Skeletal muscle tissue (tissue), 4 donors: Measurements from ENCODE around the gene LETM1. TPM values are rescaled to one million over a fixed set of nuclear protein-coding genes. Genes with fewer than 3 reads are reported as not detected.

Experiments used
- H3K27ac ChIP-seq: one replicate; pipeline ENCODE4 v1.7.0; 2013; ENCODE audit warnings: mild to moderate bottlenecking, low read depth, low read length, inconsistent platforms
- H3K27me3 ChIP-seq, 3 donors: one replicate each; pipeline ENCODE4 v1.7.0; 2013; ENCODE audit warnings: low read length in 3 of 3; ENCODE audit not compliant: control insufficient read depth in 3 of 3, insufficient read depth in 3 of 3
- H3K36me3 ChIP-seq, 3 donors: one replicate each; pipeline ENCODE4 v1.7.0; 2013; ENCODE audit warnings: low read length in 3 of 3; ENCODE audit not compliant: control insufficient read depth in 3 of 3, insufficient read depth in 3 of 3
- H3K4me1 ChIP-seq, 3 donors: one replicate each; pipeline ENCODE4 v1.7.0; 2013; ENCODE audit warnings: low read length in 3 of 3, mild to moderate bottlenecking in 3 of 3; ENCODE audit not compliant: control insufficient read depth in 3 of 3, insufficient read depth in 3 of 3
- H3K4me3 ChIP-seq, 3 donors: one replicate each; pipeline ENCODE4 v1.7.0; 2013; ENCODE audit warnings: low read length in 3 of 3
- H3K9ac ChIP-seq, 3 donors: one replicate each; pipeline ENCODE4 v1.7.0; 2013; ENCODE audit warnings: low read length in 3 of 3, mild to moderate bottlenecking in 3 of 3, moderate library complexity in 2 of 3, low read depth in 1 of 3
- H3K9me3 ChIP-seq, 3 donors: one replicate each; pipeline ENCODE4 v1.7.0; 2013; ENCODE audit warnings: low read length in 3 of 3; ENCODE audit not compliant: control insufficient read depth in 3 of 3
- total RNA-seq: library from RNA; depleted of rRNA; stranded (reverse); fragments of >200 nt; gene quantifications from one replicate; pipeline ENCODE4 v1.2.3, GENCODE V29; 2014
- donor health status: Osteomylitis.

Gene LETM1
- total RNA-seq, 1 donor from 2014 or later: 32.4 TPM

GRCh38 chr4:1798580-1799386, 57.2 kb downstream of the LETM1 start:
- no peak overlapping the region for H3K4me3 ChIP-seq
- peaks cover 34 to 59% (median 58%) of the 10 kb centered on the region in 3 donors for H3K27me3 ChIP-seq
- H3K9ac ChIP-seq: no peak overlapping the region
- no peaks in the 10 kb centered on the region for H3K9me3 ChIP-seq
- peaks cover 7 to 11% (median 9%) of the 10 kb centered on the region in 3 donors for H3K4me1 ChIP-seq
- H3K36me3 ChIP-seq: no peaks in the 10 kb centered on the region
- no peak overlapping the region for H3K27ac ChIP-seq

GRCh38 chr4:1797861-1798579, 57.9 kb downstream of the LETM1 start:
- Histone ChIP-seq H3K27me3 (peaks cover 34 to 59% (median 56%) of the 10 kb centered on the region in 3 donors), H3K4me1 (peaks cover 7 to 11% (median 9%) of the 10 kb centered on the region in 3 donors), H3K9me3 (no peaks in the 10 kb centered on the region), H3K4me3 (no peak overlapping the region), H3K9ac (no peak overlapping the region), H3K27ac (no peak overlapping the region), H3K36me3 (no peaks in the 10 kb centered on the region)

GRCh38 chr4:1797298-1797860, 58.6 kb downstream of the LETM1 start:
- Histone ChIP-seq H3K4me3 (no peak overlapping the region), H3K9ac (no peak overlapping the region), H3K27ac (no peak overlapping the region), H3K9me3 (no peaks in the 10 kb centered on the region), H3K27me3 (peaks cover 34 to 63% (median 53%) of the 10 kb centered on the region in 3 donors), H3K36me3 (no peaks in the 10 kb centered on the region), H3K4me1 (peaks cover 7 to 11% (median 9%) of the 10 kb centered on the region in 3 donors)

GRCh38 chr4:1796486-1797204, 59.3 kb downstream of the LETM1 start:
- no peaks in the 10 kb centered on the region for H3K36me3 ChIP-seq

GRCh38 chr4:1795299-1796195, 60.4 kb downstream of the LETM1 start:
- no peaks in the 10 kb centered on the region for H3K9me3 ChIP-seq
- H3K36me3 ChIP-seq: no peaks in the 10 kb centered on the region
- H3K27me3 ChIP-seq: peaks cover 37 to 60% (median 50%) of the 10 kb centered on the region in 3 donors
- H3K4me3 ChIP-seq: no peak overlapping the region
- H3K27ac ChIP-seq: no peak overlapping the region
- peak overlapping the region in 1 of 3 donors; percentile 40 for H3K9ac ChIP-seq
- H3K4me1 ChIP-seq: peaks cover 7 to 11% (median 9%) of the 10 kb centered on the region in 3 donors

More at GRCh38 chr4:1796486-1797204, 59.3 kb downstream of the LETM1 start:
- Histone ChIP-seq H3K27ac (no peak overlapping the region), H3K4me3 (no peak overlapping the region), H3K9me3 (no peaks in the 10 kb centered on the region), H3K9ac (no peak overlapping the region), H3K27me3 (peaks cover 37 to 63% (median 51%) of the 10 kb centered on the region in 3 donors), H3K4me1 (peaks cover 7 to 11% (median 9%) of the 10 kb centered on the region in 3 donors)

- Histone ChIP-seq H3K4me1 (peaks cover 7 to 11% (median 9%) of the 10 kb centered on the region in 3 donors), H3K27me3 (peaks cover 37 to 56% (median 46%) of the 10 kb centered on the region in 3 donors), H3K36me3 (no peaks in the 10 kb centered on the region), H3K27ac (no peak overlapping the region), H3K9ac (no peak overlapping the region), H3K9me3 (no peaks in the 10 kb centered on the region), H3K4me3 (no peak overlapping the region)
These were observed 61.1 kb downstream of the LETM1 start for GRCh38 chr4:1794809-1795298.

GRCh38 chr4:1793940-1794808, 61.8 kb downstream of the LETM1 start:
- H3K27me3 ChIP-seq: peaks cover 37 to 49% (median 43%) of the 10 kb centered on the region in 3 donors
- peaks cover 7 to 11% (median 9%) of the 10 kb centered on the region in 3 donors for H3K4me1 ChIP-seq
- H3K9ac ChIP-seq: no peak overlapping the region
- H3K9me3 ChIP-seq: no peaks in the 10 kb centered on the region
- peak overlapping the region in 2 of 3 donors; percentile 35 to 46 for H3K4me3 ChIP-seq
- H3K36me3 ChIP-seq: no peaks in the 10 kb centered on the region
- H3K27ac ChIP-seq: no peak overlapping the region

- Histone ChIP-seq H3K36me3 (no peaks in the 10 kb centered on the region), H3K9me3 (no peaks in the 10 kb centered on the region), H3K27me3 (peaks cover 34 to 45% (median 39%) of the 10 kb centered on the region in 3 donors), H3K4me3 (no peak overlapping the region), H3K4me1 (peaks cover 7 to 11% (median 9%) of the 10 kb centered on the region in 3 donors), H3K27ac (no peak overlapping the region), H3K9ac (no peak overlapping the region)
These were observed 62.5 kb downstream of the LETM1 start for GRCh38 chr4:1793496-1793840.
